Measurements from ENCODE around the gene A2M. TPM values are rescaled to one million over a fixed set of nuclear protein-coding genes. Genes with fewer than 3 reads are reported as not detected.

The A2M gene
- total and polyA plus RNA-seq, 2 donors (not counting 3 experiments of a cell fraction or from before 2014, with no cell fraction given) = 11.5 to 16.9 TPM

DNA sequence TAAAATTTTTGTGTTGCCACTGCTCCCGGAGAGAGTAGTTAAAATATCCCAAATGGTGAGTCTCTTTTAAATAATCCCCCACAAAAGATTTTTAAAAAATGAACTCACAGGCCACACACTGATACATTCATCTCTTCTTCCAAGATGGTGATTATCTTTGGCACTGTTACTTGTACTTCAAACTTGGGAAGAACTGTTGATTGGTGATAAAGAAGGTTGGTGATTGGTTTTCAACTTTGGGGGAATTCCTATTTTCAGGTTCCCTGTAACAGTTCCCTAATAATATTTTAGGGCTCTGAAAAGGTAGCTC is 6.6 kb downstream of the A2M start:
- no peak for FAIRE-seq
- Histone ChIP-seq H3K4me1 (ENCODE audit: control insufficient read depth, extremely low read depth, insufficient read depth, low read length) (no peaks in the 10 kb centered on the region), H3K27me3 (ENCODE audit: control insufficient read depth in 2 of 2, insufficient read depth in 2 of 2, low read length in 2 of 2) (peaks cover 0 to 2% of the 10 kb centered on the region in 2 experiments), H4K20me1 (replicated peaks; ENCODE audit: control insufficient read depth, extremely low read depth, insufficient read depth, low read length) (no peaks in the 10 kb centered on the region), H3K36me3 (ENCODE audit: control insufficient read depth in 2 of 2, extremely low read depth in 1 of 2, insufficient read depth in 2 of 2, low read length in 2 of 2) (no peaks in the 10 kb centered on the region), H3K9me1 (replicated peaks; ENCODE audit: control insufficient read depth, extremely low read depth, insufficient read depth, low read length) (no peaks in the 10 kb centered on the region), H3K4me2 (ENCODE audit: insufficient read depth, low read length) (no peak overlapping the region), H3K27ac (ENCODE audit: insufficient read depth, low read depth, low read length) (no peak overlapping the region), H3K9ac (replicated peaks; ENCODE audit: extremely low read depth, insufficient read depth, low read length) (no peak overlapping the region), H3K79me2 (ENCODE audit: control insufficient read depth, insufficient read depth, low read length) (no peaks in the 10 kb centered on the region), H2AFZ (ENCODE audit: low read depth, low read length) (no peak overlapping the region), H3K9me3 (replicated peaks; ENCODE audit: control insufficient read depth, insufficient read depth, low read length) (no peaks in the 10 kb centered on the region), H3K4me3 (replicated peaks in 1 of 3; ENCODE audit: insufficient read depth in 1 of 3, low read depth in 1 of 3, low read length in 3 of 3) (no peak overlapping the region)
- dilution Hi-C loops (cut with MboI; ENCODE audit: extremely low pct_ligation_motif_present, low sequenced_read_pairs) = no loop called here
- no TSS peak for BruUV-seq (replicated peaks)
- ChIA-PET POLR2A (no interaction called here), CTCF (no interaction called here)
- TF ChIP-seq JUN (IDR thresholded peaks at IDR 0.05; ENCODE audit: borderline replicate concordance, insufficient read depth, insufficient read length, low read depth) (no peak), MAX (IDR thresholded peaks at IDR 0.05; ENCODE audit: insufficient read depth, insufficient read length) (no peak), MYC (IDR thresholded peaks at IDR 0.05; ENCODE audit: low read depth, low read length) (no peak), GATA2 (IDR thresholded peaks at IDR 0.05; ENCODE audit: insufficient read depth, insufficient read length, low read depth, low read length) (no peak), EZH2 (IDR thresholded peaks at IDR 0.05; ENCODE audit: borderline replicate concordance, low read depth, low read length, severe bottlenecking) (no peak), POLR2A (IDR thresholded peaks at IDR 0.05; ENCODE audit: low read depth, low read length) (no peak), FOS (IDR thresholded peaks at IDR 0.05; ENCODE audit: borderline replicate concordance, insufficient read depth, low read length) (no peak), POLR2AphosphoS5 (IDR thresholded peaks at IDR 0.05; ENCODE audit: insufficient read depth, low read depth, low read length) (no peak)
- TF ChIP-seq, protein P1, sequence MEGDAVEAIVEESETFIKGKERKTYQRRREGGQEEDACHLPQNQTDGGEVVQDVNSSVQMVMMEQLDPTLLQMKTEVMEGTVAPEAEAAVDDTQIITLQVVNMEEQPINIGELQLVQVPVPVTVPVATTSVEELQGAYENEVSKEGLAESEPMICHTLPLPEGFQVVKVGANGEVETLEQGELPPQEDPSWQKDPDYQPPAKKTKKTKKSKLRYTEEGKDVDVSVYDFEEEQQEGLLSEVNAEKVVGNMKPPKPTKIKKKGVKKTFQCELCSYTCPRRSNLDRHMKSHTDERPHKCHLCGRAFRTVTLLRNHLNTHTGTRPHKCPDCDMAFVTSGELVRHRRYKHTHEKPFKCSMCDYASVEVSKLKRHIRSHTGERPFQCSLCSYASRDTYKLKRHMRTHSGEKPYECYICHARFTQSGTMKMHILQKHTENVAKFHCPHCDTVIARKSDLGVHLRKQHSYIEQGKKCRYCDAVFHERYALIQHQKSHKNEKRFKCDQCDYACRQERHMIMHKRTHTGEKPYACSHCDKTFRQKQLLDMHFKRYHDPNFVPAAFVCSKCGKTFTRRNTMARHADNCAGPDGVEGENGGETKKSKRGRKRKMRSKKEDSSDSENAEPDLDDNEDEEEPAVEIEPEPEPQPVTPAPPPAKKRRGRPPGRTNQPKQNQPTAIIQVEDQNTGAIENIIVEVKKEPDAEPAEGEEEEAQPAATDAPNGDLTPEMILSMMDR (IDR thresholded peaks at IDR 0.05; ENCODE audit: extremely low read depth in 1 of 2, insufficient read depth in 1 of 2, low read depth in 1 of 2, low read length in 2 of 2) = no peak
- no peak for DNase-seq (ENCODE audit: low read depth, low spot score)
- intact Hi-C loops (cut with micrococcal nuclease) = no loop called here
